ENCODE results near the gene GALNT2.

- TF ChIP-seq POLR2AphosphoS5 (IDR thresholded peaks at IDR 0.05; ENCODE audit: borderline replicate concordance, low read depth, low read length) = no peak
- no peak for TF ChIP-seq EZH2 (IDR thresholded peaks at IDR 0.05)
- no peak for TF ChIP-seq FOXP2 (optimal IDR thresholded peaks at IDR 0.05; ENCODE audit: control extremely low read depth, extremely low read length, insufficient read depth)
Measured at GRCh38 chr1:230299191-230300006, 232.4 kb downstream of the GALNT2 start.
